Heart left ventricle (tissue), 16 donors: ENCODE data around the gene RPL18. TPM values are rescaled to one million over a fixed set of nuclear protein-coding genes. Genes with fewer than 3 reads are reported as not detected.

Experiments
- ATAC-seq, 4 donors: fragments of 200-7000 bp; cut with Tn5 transposase; one replicate each; pipeline ENCODE4 v1.9.1; 2020 to 2022; ENCODE audit warnings: moderate library complexity in 4 of 4, mild to moderate bottlenecking in 3 of 4, moderate number of reproducible peaks in 1 of 4
- DNase-seq, 5 donors: peaks; one replicate each; pipeline ENCODE4 v3.0.0-alpha.2; 2020
- H3K27ac ChIP-seq, 12 donors: fragments of 200-600 bp; sonication (generic) in 4 of 12; one replicate each; pipeline versions ENCODE4 v1.5.0 to v1.8.0; 2016 to 2022; ENCODE audit warnings: mild to moderate bottlenecking in 2 of 12
- H3K27me3 ChIP-seq, 9 donors: fragments of 200-600 bp; sonication (generic) in 2 of 9; one replicate each; pipeline versions ENCODE4 v1.5.1 to v1.8.0; 2016 to 2022; ENCODE audit warnings: mild to moderate bottlenecking in 3 of 9
- H3K36me3 ChIP-seq, 9 donors: fragments of 200-600 bp; sonication (generic) in 2 of 9; one replicate each; pipeline versions ENCODE4 v1.5.0 to v1.8.0; 2018 to 2022; ENCODE audit warnings: mild to moderate bottlenecking in 2 of 9
- H3K4me1 ChIP-seq, 12 donors: fragments of 200-600 bp; sonication (generic) in 4 of 12; one replicate each; pipeline versions ENCODE4 v1.5.0 to v1.8.0; 2016 to 2022; ENCODE audit warnings: mild to moderate bottlenecking in 3 of 12
- H3K4me3 ChIP-seq, 12 donors: fragments of 200-600 bp; sonication (generic) in 4 of 12; one replicate each; pipeline versions ENCODE4 v1.5.0 to v1.8.0; 2017 to 2022; ENCODE audit warnings: mild to moderate bottlenecking in 9 of 12, moderate library complexity in 4 of 12
- H3K9me3 ChIP-seq, 12 donors: fragments of 200-600 bp; sonication (generic) in 4 of 12; one replicate each; pipeline versions ENCODE4 v1.5.0 to v1.8.0; 2016 to 2022; ENCODE audit warnings: mild to moderate bottlenecking in 1 of 12
- POLR2A ChIP-seq, 2 donors: fragments of 450-650 bp; IDR thresholded peaks; one replicate each; pipeline ENCODE4 v1.6.1; 2017; ENCODE audit warnings: antibody characterized with exemption in 2 of 2, mild to moderate bottlenecking in 2 of 2, moderate library complexity in 2 of 2
- WGBS, 4 donors: extraction: QIAGEN DNeasy Blood & Tissue Kit in 2 of 4; methylation state at CpG; one replicate each; pipeline versions ENCODE4 v1.1.5 to v1.1.7; 2013 to 2018; 5-methylcytosine and 5-hydroxymethylcytosine counted together
- intact Hi-C, 10 donors: fragments of 100-400 bp; cut with DNase I; formaldehyde crosslinking; loops; one replicate each; pipeline versions ENCODE4 v1.11.1 to v1.14.2; 2022
- polyA plus RNA-seq, 2 donors: library from polyadenylated mRNA; stranded (reverse); fragments of 200-250 nt; gene quantifications; one replicate each; pipeline ENCODE4 v1.2.3, GENCODE V29; 2013
- total RNA-seq, 9 donors: library from RNA; depleted of rRNA in 2 of 9; stranded (reverse); fragments of >200 nt in 2 of 9; fragmentation: NEBNext Ultra II Directional in 3 of 9; extraction: Animal tissue kit (Norgen Biotek cat#: 25700) in 3 of 9; gene quantifications; one replicate each; pipeline versions ENCODE4 v1.1.0 to v1.2.4, GENCODE V29; 2016 to 2023
- TF ChIP-seq, protein P1 (sequence below), 12 donors: fragments of 200-600 bp; sonication (generic) in 4 of 12; IDR thresholded peaks; one replicate each; pipeline versions ENCODE4 v1.5.0 to v1.8.0; 2018 to 2022; ENCODE audit warnings: antibody characterized with exemption in 12 of 12, mild to moderate bottlenecking in 5 of 12
- donor health status: ischemic (EF 13 %, LVEDD 7.1; RV severe dilation, severe dysfunction).
- donor health status: healthy with polysubstance abuse.
- donor health status: DM: no; HTN: yes; CAD: no.
- donor health status: DM: no; HTN: no; CAD: no.
- donor health status: ischemic (EF 25% LVEDD 6.9; RV normal size, moderate dysfunction).
- donor health status: ischemic (EF 25% LVEDD 5.7; RV mildly dilated, moderate dysfunction).
- donor health status: healthy.
- donor health status: DM: yes; HTN: yes; CAD: no.
- donor health status: ischemic (EF 35%, LVEDD 5.7; RV mildly dilated, moderate dysfunction).
- donor health status: nonischemic (EF 11% LVEDD 7.7; RV severe dilation, severe dysfunction).
- donor health status: DM: yes; HTN: yes; CAD: no.
- donor health status: PGD.
- donor health status: ischemic (EF 29% LVEDD 5.4; RV normal size, mild dysfunction).
- donor health status: nonischemic (EF 23%, LVEDD 6.1; RV moderate dilation, normal function).

The RPL18 gene
- total and polyA plus RNA-seq, 11 donors = 470 to 1,773 (median 714) TPM

DNA sequence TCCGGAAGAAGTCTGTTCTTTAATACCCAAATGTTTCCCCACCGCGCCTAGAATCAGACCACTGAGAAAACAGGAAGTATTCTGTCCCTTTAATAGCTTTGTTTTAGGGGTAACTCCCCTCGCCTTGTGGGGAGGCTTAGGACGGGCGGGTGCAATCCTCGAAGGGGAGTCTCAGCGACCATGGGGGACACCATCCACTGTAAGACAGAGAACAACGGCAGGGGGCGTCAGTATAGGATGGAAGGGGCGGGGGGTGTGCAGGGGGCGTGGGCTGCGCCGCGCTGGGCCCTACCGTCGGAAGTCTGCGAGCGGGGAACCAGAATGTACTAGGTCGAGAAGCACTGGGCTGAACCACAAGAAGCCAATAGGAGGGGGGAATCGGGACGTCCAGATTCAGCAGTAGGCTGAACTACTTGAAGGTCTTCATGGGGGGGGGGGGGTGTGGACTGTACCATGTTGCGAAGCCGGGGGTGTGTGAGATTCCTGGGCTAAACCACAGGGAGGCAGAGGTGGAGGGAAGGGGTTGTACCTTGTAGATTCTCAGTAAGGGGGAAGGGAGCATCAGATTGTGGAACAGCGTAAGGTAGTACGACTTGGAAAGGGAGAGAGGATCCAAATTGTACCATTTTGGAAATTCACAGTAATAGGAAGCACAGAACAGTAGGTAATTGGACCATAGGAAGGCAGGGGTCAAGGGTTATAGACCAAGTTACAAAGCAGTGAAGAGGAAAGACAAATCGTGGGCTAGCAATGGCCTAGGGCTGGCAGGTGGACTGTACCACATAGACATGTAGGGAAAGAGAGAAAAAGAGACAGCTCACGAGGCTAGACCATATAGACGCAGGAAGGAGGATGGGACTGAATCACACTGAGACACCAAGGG is 19.2 kb upstream of the RPL18 start:
- DNase-seq (peak; percentile 83 to 91 (median 88)), ATAC-seq (peak; percentile 39 to 58 (median 46))
- Histone ChIP-seq H3K4me3 (peak overlapping the region; percentile 6 to 93 (median 78)), H3K36me3 (peaks cover 0 to 4% (median 0%) of the 10 kb centered on the region in 9 donors), H3K27ac (peak overlapping the region; percentile 85 to 100 (median 96)), H3K9me3 (no peaks in the 10 kb centered on the region), H3K27me3 (no peaks in the 10 kb centered on the region), H3K4me1 (peaks cover 14 to 47% (median 29%) of the 10 kb centered on the region in 12 donors)
- TF ChIP-seq POLR2A (IDR thresholded peaks at IDR 0.05) = no peak
- TF ChIP-seq, protein P1, sequence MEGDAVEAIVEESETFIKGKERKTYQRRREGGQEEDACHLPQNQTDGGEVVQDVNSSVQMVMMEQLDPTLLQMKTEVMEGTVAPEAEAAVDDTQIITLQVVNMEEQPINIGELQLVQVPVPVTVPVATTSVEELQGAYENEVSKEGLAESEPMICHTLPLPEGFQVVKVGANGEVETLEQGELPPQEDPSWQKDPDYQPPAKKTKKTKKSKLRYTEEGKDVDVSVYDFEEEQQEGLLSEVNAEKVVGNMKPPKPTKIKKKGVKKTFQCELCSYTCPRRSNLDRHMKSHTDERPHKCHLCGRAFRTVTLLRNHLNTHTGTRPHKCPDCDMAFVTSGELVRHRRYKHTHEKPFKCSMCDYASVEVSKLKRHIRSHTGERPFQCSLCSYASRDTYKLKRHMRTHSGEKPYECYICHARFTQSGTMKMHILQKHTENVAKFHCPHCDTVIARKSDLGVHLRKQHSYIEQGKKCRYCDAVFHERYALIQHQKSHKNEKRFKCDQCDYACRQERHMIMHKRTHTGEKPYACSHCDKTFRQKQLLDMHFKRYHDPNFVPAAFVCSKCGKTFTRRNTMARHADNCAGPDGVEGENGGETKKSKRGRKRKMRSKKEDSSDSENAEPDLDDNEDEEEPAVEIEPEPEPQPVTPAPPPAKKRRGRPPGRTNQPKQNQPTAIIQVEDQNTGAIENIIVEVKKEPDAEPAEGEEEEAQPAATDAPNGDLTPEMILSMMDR (IDR thresholded peaks at IDR 0.05) = peak in 1 of 12 donors; percentile 15
- intact Hi-C loops = loop anchor here in 1 of 10 donors (2.0 to 5.0 kb wide), 2 partner anchors 19 to 334 kb away; partner anchors contain the start of genes RPL18 and SPHK2
- 8 to 10% (median 9%) methylated on average over 29 of the region's 29 CpGs for WGBS, 4 donors

DNA sequence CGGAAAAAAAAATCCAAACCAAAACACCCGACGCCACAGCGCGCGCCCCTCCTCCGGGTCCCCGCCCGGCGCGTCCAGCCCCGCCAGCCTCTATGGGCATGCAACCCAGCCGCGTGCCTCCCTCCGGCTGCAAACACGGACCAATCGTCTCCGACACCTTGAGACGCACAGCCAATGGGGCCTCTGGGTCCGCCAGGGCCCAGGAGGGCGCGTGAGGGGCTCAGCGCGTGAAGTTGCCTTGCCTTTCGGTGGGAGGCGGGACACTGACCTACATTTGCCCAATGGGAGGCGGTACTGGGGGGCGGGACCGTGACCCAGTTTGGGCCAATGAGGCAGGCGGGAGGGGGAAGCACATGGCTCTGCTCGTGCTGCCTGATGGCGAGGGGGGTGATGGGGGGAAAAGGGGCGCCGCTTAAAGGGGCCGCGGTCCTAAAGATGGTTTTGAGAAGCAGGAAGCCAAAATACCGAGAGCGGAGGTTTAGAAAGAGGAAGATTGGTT is 18.5 kb upstream of the RPL18 start:
- ATAC-seq = peak; percentile 78 to 87 (median 84)
- WGBS, 4 donors = 0 to 1% (median 1%) methylated on average over 10 to 38 of the region's 38 CpGs
- H3K4me1 ChIP-seq = peaks cover 16 to 54% (median 36%) of the 10 kb centered on the region in 12 donors
- H3K27me3 ChIP-seq = no peaks in the 10 kb centered on the region
- peak overlapping the region; percentile 85 to 100 (median 96) for H3K27ac ChIP-seq
- H3K9me3 ChIP-seq = no peaks in the 10 kb centered on the region
- peak overlapping the region; percentile 19 to 93 (median 78) for H3K4me3 ChIP-seq
- peaks cover 0 to 11% (median 1%) of the 10 kb centered on the region in 9 donors for H3K36me3 ChIP-seq
- peak; percentile 100 for DNase-seq
- TF ChIP-seq, protein P1 (IDR thresholded peaks at IDR 0.05) = no peak
- TF ChIP-seq POLR2A (IDR thresholded peaks at IDR 0.05) = no peak
- intact Hi-C loops = loop anchor here in 1 of 10 donors (2.0 to 5.0 kb wide), 2 partner anchors 19 to 335 kb away; partner anchors contain the start of genes RPL18 and SPHK2

DNA sequence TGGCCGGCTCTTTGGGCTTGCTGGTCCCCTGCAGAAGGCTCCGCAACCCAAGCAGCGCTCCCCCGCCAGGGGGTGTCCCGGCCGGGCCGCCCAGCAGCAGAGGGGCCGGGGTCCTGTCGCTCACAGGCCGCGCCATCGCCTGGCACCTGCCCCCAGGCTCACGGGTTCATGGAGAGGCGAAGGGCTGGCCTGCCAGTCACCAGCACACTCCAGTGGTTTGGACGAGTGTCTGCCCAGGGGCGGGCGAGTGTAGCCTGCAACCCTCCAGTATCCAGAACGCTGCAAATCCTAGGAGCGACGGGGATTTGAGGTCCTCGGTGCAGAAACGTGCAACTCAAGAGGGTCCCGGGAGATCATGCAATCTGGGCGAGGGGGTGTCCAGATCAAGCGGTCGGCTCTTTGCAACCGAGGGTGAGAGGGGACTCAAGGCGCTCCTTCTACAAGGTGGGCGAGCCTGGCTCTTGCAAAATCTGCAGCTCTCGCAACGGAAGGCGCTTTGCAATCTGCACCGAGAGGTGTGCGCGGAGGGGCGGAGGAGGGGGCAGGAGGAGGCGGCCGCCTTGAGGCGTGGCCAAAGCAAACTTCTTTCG is 18.0 kb upstream of the RPL18 start, which contains the start of gene DBP:
TSS of gene DBP (minus strand) at position 521 of the 590 bp plus-strand sequence. CDS start at position 136, 385 bp downstream.
- Histone ChIP-seq H3K36me3 (peaks cover 0 to 17% (median 3%) of the 10 kb centered on the region in 9 donors), H3K4me1 (peaks cover 16 to 57% (median 41%) of the 10 kb centered on the region in 12 donors), H3K9me3 (no peaks in the 10 kb centered on the region), H3K4me3 (peak within 1 kb of the TSS; percentile 19 to 93 (median 78)), H3K27me3 (no peaks in the 10 kb centered on the region), H3K27ac (peak within 1 kb of the TSS; percentile 85 to 100 (median 96))
- 0 to 3% (median 0%) methylated on average over 8 to 40 of the region's 40 CpGs for WGBS, 4 donors
- ATAC-seq = peak in 3 of 4 donors; percentile 1 to 6 (median 3)
- DNase-seq = peak in 3 of 5 donors; percentile 50 to 75 (median 73)
- TF ChIP-seq POLR2A (IDR thresholded peaks at IDR 0.05) = no peak
- TF ChIP-seq, protein P1 (IDR thresholded peaks at IDR 0.05) = peak in 5 of 12 donors; percentile 8 to 31 (median 24)
- intact Hi-C loops = loop anchor here in 1 of 10 donors (2.0 to 5.0 kb wide), 2 partner anchors 18 to 335 kb away; partner anchors contain the start of genes RPL18 and SPHK2
